ENCODE results near the gene IDNK. TPM values are rescaled to one million over a fixed set of nuclear protein-coding genes. Genes with fewer than 3 reads are reported as not detected.
A peak's percentile ranks its signal among the peaks of the same experiment; 100 is the strongest.

Gene IDNK
- total and polyA plus RNA-seq, 10 of the 15 experiments (the other 5 are each of a cell fraction or from before 2014, with no cell fraction given), result 7.0 to 19.1 (median 10.6) TPM

GRCh38 chr9:83649515-83649914 lies 26.6 kb downstream of the IDNK start:
- H3K27ac ChIP-seq (ENCODE audit: control insufficient read depth, insufficient read depth), result no peak overlapping the region
- H3K36me3 ChIP-seq (ENCODE audit: control insufficient read depth in 2 of 2, insufficient read depth in 2 of 2, low read length in 1 of 2), result peaks cover 2 to 48% of the 10 kb centered on the region in 2 experiments
- no peaks in the 10 kb centered on the region for H3K79me2 ChIP-seq (ENCODE audit: control insufficient read depth, insufficient read depth, low read length)
- no peaks in the 10 kb centered on the region for H3K27me3 ChIP-seq (replicated peaks in 1 of 2; ENCODE audit: control insufficient read depth in 2 of 2, insufficient read depth in 2 of 2, low read length in 1 of 2)
- in situ Hi-C loops (cut with MboI), result no loop called here
- peak; percentile 30 for ATAC-seq
- no peak for DNase-seq (ENCODE audit: low read depth, low spot score)
- BruUV-seq (replicated peaks), result no TSS peak
- TF ChIP-seq PKNOX1 (IDR thresholded peaks at IDR 0.05) (no peak), KDM1A (IDR thresholded peaks at IDR 0.05; ENCODE audit: borderline replicate concordance) (no peak), MYC (IDR thresholded peaks at IDR 0.05; ENCODE audit: insufficient read depth, insufficient read length, insufficient replicate concordance, low read length, severe bottlenecking) (no peak), CHD4 (IDR thresholded peaks at IDR 0.05) (no peak), NFIC (IDR thresholded peaks at IDR 0.05; ENCODE audit: low read depth, low read length) (no peak), NR2C1 (IDR thresholded peaks at IDR 0.05) (no peak)
- no peak overlapping the region for H3K9ac ChIP-seq (ENCODE audit: control insufficient read depth, insufficient read depth, low read length)
- intact Hi-C loops (cut with micrococcal nuclease; ENCODE audit: unreplicated experiment), result loop anchor here (2.0 kb wide), 1 partner anchor 29 kb away; no protein-coding TSS in a partner anchor
- ChIA-PET SMC1A (ENCODE audit: uncharacterized antibody, unreplicated experiment) (interaction anchor here (0.6 to 5.3 kb wide), 13 partner anchors 9 to 319 kb away, joined by 3 to 32 read pairs (median 3); partner anchors contain the start of genes IDNK and UBQLN1), RAD21 (ENCODE audit: unreplicated experiment) (interaction anchor here (0.5 to 2.9 kb wide), 12 partner anchors 12 to 382 kb away, joined by 3 to 31 read pairs (median 4); partner anchors contain the start of gene IDNK), CTCF (interaction anchor here (0.6 to 4.8 kb wide), 20 partner anchors 10 to 314 kb away, joined by 3 to 50 read pairs (median 6); partner anchors contain the start of genes IDNK and UBQLN1), POLR2A (interaction anchor here (0.6 to 1.8 kb wide), 3 partner anchors 29 to 82 kb away, joined by 3 to 5 read pairs (median 5); partner anchors contain the start of gene UBQLN1)
- no peak overlapping the region for H3K4me3 ChIP-seq
- H4K20me1 ChIP-seq (ENCODE audit: control insufficient read depth, insufficient read depth), result no peaks in the 10 kb centered on the region
- WGBS (ENCODE audit: insufficient coverage, insufficient replicate concordance, low lambda C conversion rate, missing lambda C conversion rate), result 89% methylated on average over 4 of the region's 4 CpGs
- FAIRE-seq, result no peak
- H3K4me2 ChIP-seq (ENCODE audit: control insufficient read depth, insufficient read depth), result no peak overlapping the region
- H2AFZ ChIP-seq (ENCODE audit: control insufficient read depth, low read depth, low read length), result no peak overlapping the region
- no peaks in the 10 kb centered on the region for H3K9me3 ChIP-seq (replicated peaks; ENCODE audit: control insufficient read depth, insufficient read depth, low read length)
- H3K4me1 ChIP-seq (ENCODE audit: control insufficient read depth, insufficient read depth, low read length), result peaks cover 5% of the 10 kb centered on the region
